HEK293 (cell line): ENCODE results near the gene ZNF18.

Experiments used
- CTCF ChIA-PET: fragments of 350-600 bp; formaldehyde crosslinking; extraction: SDS; loops from one replicate; lab custom pipeline; 2021; ENCODE audit warnings: antibody characterized with exemption; lab: Yijun Ruan, JAX
- POLR2A ChIA-PET: fragments of 300-600 bp; formaldehyde crosslinking; extraction: SDS; loops from one replicate; lab custom pipeline; 2020; ENCODE audit warnings: antibody characterized with exemption, inconsistent platforms; lab: Yijun Ruan, JAX
- H3K27ac ChIP-seq: fragments of 200-500 bp; sonication (Bioruptor generic); 2 replicates; pipeline ENCODE4 v1.5.1; 2014; ENCODE audit warnings: low read depth, low read length, control low read depth, inconsistent platforms; ENCODE audit errors: extremely low read depth
- H3K36me3 ChIP-seq, 2 experiments: fragments of 200-500 bp in 1 of 2; sonication (Bioruptor generic) in 1 of 2; 1 replicate in 1 of 2; 2 replicates in 1 of 2; pipeline ENCODE4 v1.5.1; 2014 to 2017; ENCODE audit warnings: inconsistent platforms in 2 of 2, low read length in 2 of 2; ENCODE audit not compliant: control insufficient read depth in 2 of 2, insufficient read depth in 1 of 2
- H3K4me1 ChIP-seq: fragments of 200-500 bp; sonication (Bioruptor generic); 2 replicates; pipeline ENCODE4 v1.5.1; 2014; ENCODE audit warnings: mild to moderate bottlenecking, low read length, inconsistent platforms; ENCODE audit not compliant: control insufficient read depth, insufficient read depth
- H3K4me3 ChIP-seq: 2 replicates; pipeline ENCODE4 v1.5.1; 2011; ENCODE audit warnings: low read depth, mild to moderate bottlenecking, control low read depth, low read length, moderate library complexity
- H3K9me3 ChIP-seq: fragments of 200-500 bp; sonication (Bioruptor generic); 2 replicates; pipeline ENCODE4 v1.5.1; 2014; ENCODE audit warnings: low read depth, low read length, inconsistent platforms; ENCODE audit not compliant: control insufficient read depth, insufficient read depth
- CTCF ChIP-seq: fragments of 450-650 bp; formaldehyde crosslinking; IDR thresholded peaks from 2 replicates; pipeline ENCODE4 v1.5.1; 2016; ENCODE audit warnings: missing biosample characterization, missing genetic modification characterization
- GLI2 ChIP-seq: fragments of 450-650 bp; formaldehyde crosslinking; IDR thresholded peaks from 2 replicates; pipeline ENCODE4; 2017; ENCODE audit warnings: missing biosample characterization, missing genetic modification characterization, low read depth, borderline replicate concordance
- PATZ1 ChIP-seq: fragments of 450-650 bp; formaldehyde crosslinking; IDR thresholded peaks from 2 replicates; pipeline ENCODE4 v1.5.1; 2016; ENCODE audit warnings: missing biosample characterization, missing genetic modification characterization
- SP7 ChIP-seq: fragments of 450-650 bp; formaldehyde crosslinking; IDR thresholded peaks from 2 replicates; pipeline ENCODE4 v1.5.1; 2016; ENCODE audit warnings: missing biosample characterization, missing genetic modification characterization
- TSHZ1 ChIP-seq: fragments of 450-650 bp; formaldehyde crosslinking; IDR thresholded peaks from 2 replicates; pipeline ENCODE4 v1.5.1; 2016; ENCODE audit warnings: missing biosample characterization, missing genetic modification characterization, borderline replicate concordance
- ZBTB48 ChIP-seq: fragments of 450-650 bp; formaldehyde crosslinking; IDR thresholded peaks from 2 replicates; pipeline ENCODE4 v1.5.1; 2016; ENCODE audit warnings: missing biosample characterization, missing genetic modification characterization
- ZFP3 ChIP-seq: fragments of 450-650 bp; formaldehyde crosslinking; IDR thresholded peaks from 2 replicates; pipeline ENCODE4 v1.5.1; 2016; ENCODE audit warnings: low read depth, missing biosample characterization, missing genetic modification characterization
- ZNF16 ChIP-seq: fragments of 450-650 bp; formaldehyde crosslinking; IDR thresholded peaks from 2 replicates; pipeline ENCODE4 v1.5.1; 2016; ENCODE audit warnings: low read depth, missing biosample characterization, missing genetic modification characterization
- ZNF214 ChIP-seq: fragments of 450-650 bp; formaldehyde crosslinking; IDR thresholded peaks from 2 replicates; pipeline ENCODE4 v1.5.1; 2017; ENCODE audit warnings: missing biosample characterization, mild to moderate bottlenecking, missing genetic modification characterization, borderline replicate concordance
- ZNF473 ChIP-seq: fragments of 450-650 bp; formaldehyde crosslinking; IDR thresholded peaks from 2 replicates; pipeline ENCODE4 v1.5.1; 2017; ENCODE audit warnings: missing biosample characterization, missing genetic modification characterization
- ZNF510 ChIP-seq: fragments of 450-650 bp; formaldehyde crosslinking; IDR thresholded peaks from 2 replicates; pipeline ENCODE4 v1.5.1; 2018; ENCODE audit warnings: mild to moderate bottlenecking, missing genetic modification characterization, missing biosample characterization; ENCODE audit not compliant: insufficient replicate concordance
- ZNF530 ChIP-seq: fragments of 450-650 bp; formaldehyde crosslinking; IDR thresholded peaks from 2 replicates; pipeline ENCODE4 v1.5.1; 2016; ENCODE audit warnings: low read depth, missing biosample characterization, missing genetic modification characterization
- ZNF544 ChIP-seq: fragments of 450-650 bp; formaldehyde crosslinking; IDR thresholded peaks from 2 replicates; pipeline ENCODE4 v1.5.0; 2017; ENCODE audit warnings: missing biosample characterization, missing genetic modification characterization
- ZNF555 ChIP-seq: fragments of 450-650 bp; formaldehyde crosslinking; conservative IDR thresholded peaks from 2 replicates; pipeline ENCODE4 v1.5.1; 2017; ENCODE audit warnings: missing biosample characterization, mild to moderate bottlenecking, missing genetic modification characterization, inconsistent platforms
- ZNF621 ChIP-seq: fragments of 450-650 bp; formaldehyde crosslinking; IDR thresholded peaks from 2 replicates; pipeline ENCODE4 v1.5.1; 2017; ENCODE audit warnings: missing biosample characterization, missing genetic modification characterization
- ZNF624 ChIP-seq: fragments of 450-650 bp; formaldehyde crosslinking; IDR thresholded peaks from 2 replicates; pipeline ENCODE4 v1.5.1; 2017; ENCODE audit warnings: missing biosample characterization, missing genetic modification characterization
- ZNF654 ChIP-seq: fragments of 450-650 bp; formaldehyde crosslinking; IDR thresholded peaks from 2 replicates; pipeline ENCODE4 v1.5.1; 2016; ENCODE audit warnings: low read depth, missing biosample characterization, missing genetic modification characterization
- ZNF670 ChIP-seq: fragments of 450-650 bp; formaldehyde crosslinking; IDR thresholded peaks from 2 replicates; pipeline ENCODE4 v1.5.1; 2016; ENCODE audit warnings: missing biosample characterization, missing genetic modification characterization, low read depth
- TF ChIP-seq, protein P1 (sequence below): fragments of 450-650 bp; formaldehyde crosslinking; IDR thresholded peaks from 2 replicates; pipeline ENCODE4 v1.5.1; 2016; ENCODE audit warnings: missing biosample characterization, missing genetic modification characterization, borderline replicate concordance
- TF ChIP-seq, protein P2 (sequence below): fragments of 450-650 bp; formaldehyde crosslinking; IDR thresholded peaks from 2 replicates; pipeline ENCODE4 v1.5.1; 2017; ENCODE audit warnings: missing biosample characterization, missing genetic modification characterization

Gene ZNF18

GRCh38 chr17:11935734-11936406, 61.4 kb downstream of the ZNF18 start:
- POLR2A ChIA-PET = no interaction called here
- H3K4me1 ChIP-seq = no peaks in the 10 kb centered on the region
- CTCF ChIA-PET = interaction anchor here (0.6 to 3.1 kb wide), 72 partner anchors 10 to 1562 kb away, joined by 3 to 46 read pairs (median 4); partner anchors contain the start of gene ZNF18
- H3K36me3 ChIP-seq = no peaks in the 10 kb centered on the region
- no peak overlapping the region for H3K4me3 ChIP-seq
- H3K27ac ChIP-seq = no peak overlapping the region
- TF ChIP-seq ZNF16 (tag by site-specific recombination) = no peak
- TF ChIP-seq PATZ1 (tag by site-specific recombination) = no peak
- TF ChIP-seq GLI2 = no peak
- TF ChIP-seq CTCF (tag by site-specific recombination) = peak; percentile 21; the same call in 1 of the 2 replicates
- TF ChIP-seq ZNF214 = no peak
- peak; percentile 94 for TF ChIP-seq ZNF654
- no peaks in the 10 kb centered on the region for H3K9me3 ChIP-seq

GRCh38 chr17:11932337-11932898, 64.9 kb downstream of the ZNF18 start:
- Histone ChIP-seq H3K36me3 (no peaks in the 10 kb centered on the region), H3K9me3 (no peaks in the 10 kb centered on the region), H3K27ac (no peak overlapping the region), H3K4me3 (no peak overlapping the region), H3K4me1 (no peaks in the 10 kb centered on the region)
- ChIA-PET POLR2A (no interaction called here), CTCF (interaction anchor here (0.6 to 0.7 kb wide), 2 partner anchors 179 to 715 kb away, joined by 3 read pairs; no protein-coding TSS in a partner anchor)
- TF ChIP-seq ZNF624 (tag by site-specific recombination) (no peak), ZNF621 (no peak), ZBTB48 (tag by site-specific recombination) (no peak), ZNF530 (tag by site-specific recombination) (no peak), CTCF (tag by site-specific recombination) (no peak), ZNF555 (tag by site-specific recombination) (no peak), TSHZ1 (tag by site-specific recombination) (no peak), ZNF473 (tag by site-specific recombination) (no peak), ZNF544 (no peak), ZNF510 (tag by site-specific recombination) (no peak), SP7 (tag by site-specific recombination) (no peak), ZNF670 (no peak), ZFP3 (no peak)
- TF ChIP-seq, protein P1, sequence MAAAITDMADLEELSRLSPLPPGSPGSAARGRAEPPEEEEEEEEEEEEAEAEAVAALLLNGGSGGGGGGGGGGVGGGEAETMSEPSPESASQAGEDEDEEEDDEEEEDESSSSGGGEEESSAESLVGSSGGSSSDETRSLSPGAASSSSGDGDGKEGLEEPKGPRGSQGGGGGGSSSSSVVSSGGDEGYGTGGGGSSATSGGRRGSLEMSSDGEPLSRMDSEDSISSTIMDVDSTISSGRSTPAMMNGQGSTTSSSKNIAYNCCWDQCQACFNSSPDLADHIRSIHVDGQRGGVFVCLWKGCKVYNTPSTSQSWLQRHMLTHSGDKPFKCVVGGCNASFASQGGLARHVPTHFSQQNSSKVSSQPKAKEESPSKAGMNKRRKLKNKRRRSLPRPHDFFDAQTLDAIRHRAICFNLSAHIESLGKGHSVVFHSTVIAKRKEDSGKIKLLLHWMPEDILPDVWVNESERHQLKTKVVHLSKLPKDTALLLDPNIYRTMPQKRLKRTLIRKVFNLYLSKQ (tag by site-specific recombination) = no peak
- TF ChIP-seq, protein P2, sequence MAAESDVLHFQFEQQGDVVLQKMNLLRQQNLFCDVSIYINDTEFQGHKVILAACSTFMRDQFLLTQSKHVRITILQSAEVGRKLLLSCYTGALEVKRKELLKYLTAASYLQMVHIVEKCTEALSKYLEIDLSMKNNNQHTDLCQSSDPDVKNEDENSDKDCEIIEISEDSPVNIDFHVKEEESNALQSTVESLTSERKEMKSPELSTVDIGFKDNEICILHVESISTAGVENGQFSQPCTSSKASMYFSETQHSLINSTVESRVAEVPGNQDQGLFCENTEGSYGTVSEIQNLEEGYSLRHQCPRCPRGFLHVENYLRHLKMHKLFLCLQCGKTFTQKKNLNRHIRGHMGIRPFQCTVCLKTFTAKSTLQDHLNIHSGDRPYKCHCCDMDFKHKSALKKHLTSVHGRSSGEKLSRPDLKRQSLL (tag by site-specific recombination) = no peak
